GM23338 (cell line): ENCODE results near the gene KCNK5. TPM values are rescaled to one million over a fixed set of nuclear protein-coding genes. Genes with fewer than 3 reads are reported as not detected.

ENCODE experiments used
- ETS1 ChIP-seq: IDR thresholded peaks from 2 replicates; pipeline ENCODE4 v1.6.1; 2016; ENCODE audit warnings: antibody characterized with exemption
- EZH2 ChIP-seq: fragments of 200-600 bp; sonication (generic); IDR thresholded peaks from one replicate; pipeline ENCODE4 v1.8.0; 2017; ENCODE audit warnings: antibody characterized with exemption, mild to moderate bottlenecking, low read depth; ENCODE audit not compliant: unreplicated experiment
- EZH2phosphoT487 ChIP-seq: fragments of 200-600 bp; sonication (generic); IDR thresholded peaks from one replicate; pipeline ENCODE4 v1.8.1; 2018; ENCODE audit warnings: antibody characterized with exemption; ENCODE audit not compliant: unreplicated experiment
- POLR2AphosphoS5 ChIP-seq: IDR thresholded peaks from 2 replicates; pipeline ENCODE4 v1.6.1; 2016; ENCODE audit warnings: antibody characterized with exemption, low read depth
- REST ChIP-seq: IDR thresholded peaks from one replicate; pipeline ENCODE4 v1.6.1; 2018; ENCODE audit warnings: antibody characterized with exemption; ENCODE audit not compliant: unreplicated experiment
- ZNF331 ChIP-seq: fragments of 250-450 bp; sonication (Bioruptor Pico); IDR thresholded peaks from 2 replicates; pipeline ENCODE4 v1.5.0; 2020; ENCODE audit warnings: low read depth, mild to moderate bottlenecking, moderate library complexity
- polyA plus RNA-seq: library from polyadenylated mRNA; unstranded; fragments of >200 nt; fragmentation: Nextera tagmentation; extraction: Ambion mirVana; gene quantifications from 2 replicates; pipeline ENCODE4 v1.2.1, GENCODE V29; 2016
- total RNA-seq: library from RNA; depleted of rRNA; stranded (reverse); fragments of >200 nt; shearing (Covaris generic); gene quantifications from 2 replicates; pipeline ENCODE4 v1.2.3, GENCODE V29; 2014
- TF ChIP-seq, protein P1 (sequence below): fragments of 250-450 bp; sonication (Bioruptor Pico); IDR thresholded peaks from 2 replicates; pipeline ENCODE4 v1.5.0; 2020; ENCODE audit warnings: mild to moderate bottlenecking, moderate library complexity

KCNK5 gene
- total and polyA plus RNA-seq, 2 experiments from 2014 or later, result 9.5 to 57.4 TPM

- TF ChIP-seq, protein P1, sequence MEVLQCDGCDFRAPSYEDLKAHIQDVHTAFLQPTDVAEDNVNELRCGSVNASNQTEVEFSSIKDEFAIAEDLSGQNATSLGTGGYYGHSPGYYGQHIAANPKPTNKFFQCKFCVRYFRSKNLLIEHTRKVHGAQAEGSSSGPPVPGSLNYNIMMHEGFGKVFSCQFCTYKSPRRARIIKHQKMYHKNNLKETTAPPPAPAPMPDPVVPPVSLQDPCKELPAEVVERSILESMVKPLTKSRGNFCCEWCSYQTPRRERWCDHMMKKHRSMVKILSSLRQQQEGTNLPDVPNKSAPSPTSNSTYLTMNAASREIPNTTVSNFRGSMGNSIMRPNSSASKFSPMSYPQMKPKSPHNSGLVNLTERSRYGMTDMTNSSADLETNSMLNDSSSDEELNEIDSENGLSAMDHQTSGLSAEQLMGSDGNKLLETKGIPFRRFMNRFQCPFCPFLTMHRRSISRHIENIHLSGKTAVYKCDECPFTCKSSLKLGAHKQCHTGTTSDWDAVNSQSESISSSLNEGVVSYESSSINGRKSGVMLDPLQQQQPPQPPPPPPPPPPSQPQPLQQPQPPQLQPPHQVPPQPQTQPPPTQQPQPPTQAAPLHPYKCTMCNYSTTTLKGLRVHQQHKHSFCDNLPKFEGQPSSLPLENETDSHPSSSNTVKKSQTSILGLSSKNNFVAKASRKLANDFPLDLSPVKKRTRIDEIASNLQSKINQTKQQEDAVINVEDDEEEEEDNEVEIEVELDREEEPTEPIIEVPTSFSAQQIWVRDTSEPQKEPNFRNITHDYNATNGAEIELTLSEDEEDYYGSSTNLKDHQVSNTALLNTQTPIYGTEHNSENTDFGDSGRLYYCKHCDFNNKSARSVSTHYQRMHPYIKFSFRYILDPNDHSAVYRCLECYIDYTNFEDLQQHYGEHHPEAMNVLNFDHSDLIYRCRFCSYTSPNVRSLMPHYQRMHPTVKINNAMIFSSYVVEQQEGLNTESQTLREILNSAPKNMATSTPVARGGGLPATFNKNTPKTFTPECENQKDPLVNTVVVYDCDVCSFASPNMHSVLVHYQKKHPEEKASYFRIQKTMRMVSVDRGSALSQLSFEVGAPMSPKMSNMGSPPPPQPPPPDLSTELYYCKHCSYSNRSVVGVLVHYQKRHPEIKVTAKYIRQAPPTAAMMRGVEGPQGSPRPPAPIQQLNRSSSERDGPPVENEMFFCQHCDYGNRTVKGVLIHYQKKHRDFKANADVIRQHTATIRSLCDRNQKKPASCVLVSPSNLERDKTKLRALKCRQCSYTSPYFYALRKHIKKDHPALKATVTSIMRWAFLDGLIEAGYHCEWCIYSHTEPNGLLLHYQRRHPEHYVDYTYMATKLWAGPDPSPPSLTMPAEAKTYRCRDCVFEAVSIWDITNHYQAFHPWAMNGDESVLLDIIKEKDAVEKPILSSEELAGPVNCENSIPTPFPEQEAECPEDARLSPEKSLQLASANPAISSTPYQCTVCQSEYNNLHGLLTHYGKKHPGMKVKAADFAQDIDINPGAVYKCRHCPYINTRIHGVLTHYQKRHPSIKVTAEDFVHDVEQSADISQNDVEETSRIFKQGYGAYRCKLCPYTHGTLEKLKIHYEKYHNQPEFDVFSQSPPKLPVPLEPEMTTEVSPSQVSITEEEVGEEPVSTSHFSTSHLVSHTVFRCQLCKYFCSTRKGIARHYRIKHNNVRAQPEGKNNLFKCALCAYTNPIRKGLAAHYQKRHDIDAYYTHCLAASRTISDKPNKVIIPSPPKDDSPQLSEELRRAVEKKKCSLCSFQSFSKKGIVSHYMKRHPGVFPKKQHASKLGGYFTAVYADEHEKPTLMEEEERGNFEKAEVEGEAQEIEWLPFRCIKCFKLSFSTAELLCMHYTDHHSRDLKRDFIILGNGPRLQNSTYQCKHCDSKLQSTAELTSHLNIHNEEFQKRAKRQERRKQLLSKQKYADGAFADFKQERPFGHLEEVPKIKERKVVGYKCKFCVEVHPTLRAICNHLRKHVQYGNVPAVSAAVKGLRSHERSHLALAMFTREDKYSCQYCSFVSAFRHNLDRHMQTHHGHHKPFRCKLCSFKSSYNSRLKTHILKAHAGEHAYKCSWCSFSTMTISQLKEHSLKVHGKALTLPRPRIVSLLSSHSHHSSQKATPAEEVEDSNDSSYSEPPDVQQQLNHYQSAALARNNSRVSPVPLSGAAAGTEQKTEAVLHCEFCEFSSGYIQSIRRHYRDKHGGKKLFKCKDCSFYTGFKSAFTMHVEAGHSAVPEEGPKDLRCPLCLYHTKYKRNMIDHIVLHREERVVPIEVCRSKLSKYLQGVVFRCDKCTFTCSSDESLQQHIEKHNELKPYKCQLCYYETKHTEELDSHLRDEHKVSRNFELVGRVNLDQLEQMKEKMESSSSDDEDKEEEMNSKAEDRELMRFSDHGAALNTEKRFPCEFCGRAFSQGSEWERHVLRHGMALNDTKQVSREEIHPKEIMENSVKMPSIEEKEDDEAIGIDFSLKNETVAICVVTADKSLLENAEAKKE (CRISPR knock-in tag), result no peak
- TF ChIP-seq REST, result no peak
- no peak for TF ChIP-seq POLR2AphosphoS5
- no peak for TF ChIP-seq EZH2phosphoT487
- no peak for TF ChIP-seq ETS1
- no peak for TF ChIP-seq ZNF331 (CRISPR knock-in tag)
- no peak for TF ChIP-seq EZH2
Observed at GRCh38 chr6:39276379-39276995, 47.2 kb upstream of the KCNK5 start (continued).
